Measurements from ENCODE around the gene HMMR.
"Not testable (repeated sequence)": the region's sequence is repeated elsewhere in the genome, so short reads cannot be mapped to it uniquely, and the experiment has no call there.

HMMR gene

GRCh38 chr5:163460562-163461171 is at the start of gene HMMR:
TSS of gene HMMR (plus strand) at chr5:163460632. CDS start at chr5:163460693, 61 bp downstream.
- Histone ChIP-seq H3K27me3 (replicated peaks; ENCODE audit: control insufficient read depth, insufficient read depth, low read length) (no peaks in the 10 kb centered on the region), H3K4me3 (ENCODE audit: low read length) (peak within 1 kb of the TSS; percentile 97), H3K9ac (ENCODE audit: low read length) (peak within 1 kb of the TSS; percentile 97), H3K4me1 (ENCODE audit: control insufficient read depth, insufficient read depth, low read length) (peaks cover 40% of the 10 kb centered on the region), H3K36me3 (ENCODE audit: control insufficient read depth, insufficient read depth, low read length, severe bottlenecking) (peaks cover 3% of the 10 kb centered on the region), H3K9me3 (ENCODE audit: control insufficient read depth, low read length) (no peaks in the 10 kb centered on the region)
- DNase-seq (ENCODE audit: low read depth): peak; percentile 59

- H3K27me3 ChIP-seq (replicated peaks; ENCODE audit: control insufficient read depth, insufficient read depth, low read length): peaks cover 37% of the 10 kb centered on the region
- not testable (repeated sequence) for DNase-seq (ENCODE audit: low read depth)
These were observed 44.8 kb upstream of the HMMR start for GRCh38 chr5:163415673-163416072.

GRCh38 chr5:163424836-163425235 is 35.6 kb upstream of the HMMR start:
- H3K9me3 ChIP-seq (ENCODE audit: control insufficient read depth, low read length): peaks cover 4% of the 10 kb centered on the region
- no peaks in the 10 kb centered on the region for H3K27me3 ChIP-seq (replicated peaks; ENCODE audit: control insufficient read depth, insufficient read depth, low read length)
- H3K36me3 ChIP-seq (ENCODE audit: control insufficient read depth, insufficient read depth, low read length, severe bottlenecking): no peaks in the 10 kb centered on the region
- no peak for DNase-seq (ENCODE audit: low read depth)
- H3K4me1 ChIP-seq (ENCODE audit: control insufficient read depth, insufficient read depth, low read length): no peaks in the 10 kb centered on the region
- H3K9ac ChIP-seq (ENCODE audit: low read length): no peak overlapping the region
- no peak overlapping the region for H3K4me3 ChIP-seq (ENCODE audit: low read length)

More at GRCh38 chr5:163415673-163416072, 44.8 kb upstream of the HMMR start:
- not testable (repeated sequence) for H3K4me1 ChIP-seq (ENCODE audit: control insufficient read depth, insufficient read depth, low read length); H3K9ac ChIP-seq (ENCODE audit: low read length); H3K9me3 ChIP-seq (ENCODE audit: control insufficient read depth, low read length); H3K36me3 ChIP-seq (ENCODE audit: control insufficient read depth, insufficient read depth, low read length, severe bottlenecking); H3K4me3 ChIP-seq (ENCODE audit: low read length)

GRCh38 chr5:163426128-163426527 is 34.3 kb upstream of the HMMR start:
- H3K36me3 ChIP-seq (ENCODE audit: control insufficient read depth, insufficient read depth, low read length, severe bottlenecking); H3K9ac ChIP-seq (ENCODE audit: low read length); DNase-seq (ENCODE audit: low read depth); H3K4me1 ChIP-seq (ENCODE audit: control insufficient read depth, insufficient read depth, low read length); H3K9me3 ChIP-seq (ENCODE audit: control insufficient read depth, low read length); H3K27me3 ChIP-seq (replicated peaks; ENCODE audit: control insufficient read depth, insufficient read depth, low read length); H3K4me3 ChIP-seq (ENCODE audit: low read length): not testable (repeated sequence)

GRCh38 chr5:163432544-163432943 is 27.9 kb upstream of the HMMR start:
- H3K9ac ChIP-seq (ENCODE audit: low read length): no peak overlapping the region
- H3K36me3 ChIP-seq (ENCODE audit: control insufficient read depth, insufficient read depth, low read length, severe bottlenecking): no peaks in the 10 kb centered on the region
- H3K9me3 ChIP-seq (ENCODE audit: control insufficient read depth, low read length): peaks cover 4% of the 10 kb centered on the region
- H3K4me3 ChIP-seq (ENCODE audit: low read length): no peak overlapping the region
- DNase-seq (ENCODE audit: low read depth): no peak
- H3K27me3 ChIP-seq (replicated peaks; ENCODE audit: control insufficient read depth, insufficient read depth, low read length): no peaks in the 10 kb centered on the region
- peaks cover 6% of the 10 kb centered on the region for H3K4me1 ChIP-seq (ENCODE audit: control insufficient read depth, insufficient read depth, low read length)

- H3K4me1 ChIP-seq (ENCODE audit: control insufficient read depth, insufficient read depth, low read length): peaks cover 6% of the 10 kb centered on the region
- no peaks in the 10 kb centered on the region for H3K27me3 ChIP-seq (replicated peaks; ENCODE audit: control insufficient read depth, insufficient read depth, low read length)
- H3K9me3 ChIP-seq (ENCODE audit: control insufficient read depth, low read length): no peaks in the 10 kb centered on the region
- no peaks in the 10 kb centered on the region for H3K36me3 ChIP-seq (ENCODE audit: control insufficient read depth, insufficient read depth, low read length, severe bottlenecking)
- DNase-seq (ENCODE audit: low read depth): no peak
- H3K9ac ChIP-seq (ENCODE audit: low read length): no peak overlapping the region
- no peak overlapping the region for H3K4me3 ChIP-seq (ENCODE audit: low read length)
These were observed 27.2 kb upstream of the HMMR start for GRCh38 chr5:163433271-163433670.

- Histone ChIP-seq H3K4me1 (ENCODE audit: control insufficient read depth, insufficient read depth, low read length) (peaks cover 13% of the 10 kb centered on the region), H3K27me3 (replicated peaks; ENCODE audit: control insufficient read depth, insufficient read depth, low read length) (no peaks in the 10 kb centered on the region), H3K36me3 (ENCODE audit: control insufficient read depth, insufficient read depth, low read length, severe bottlenecking) (peaks cover 4% of the 10 kb centered on the region), H3K9me3 (ENCODE audit: control insufficient read depth, low read length) (no peaks in the 10 kb centered on the region), H3K4me3 (ENCODE audit: low read length) (no peak overlapping the region), H3K9ac (ENCODE audit: low read length) (no peak overlapping the region)
- DNase-seq (ENCODE audit: low read depth): no peak
These were observed 26.0 kb upstream of the HMMR start for GRCh38 chr5:163434401-163434866.

GRCh38 chr5:163436515-163436914 is 23.9 kb upstream of the HMMR start:
- H3K9me3 ChIP-seq (ENCODE audit: control insufficient read depth, low read length): no peaks in the 10 kb centered on the region
- H3K9ac ChIP-seq (ENCODE audit: low read length): peak overlapping the region; percentile 98
- peak overlapping the region; percentile 86 for H3K4me3 ChIP-seq (ENCODE audit: low read length)
- H3K36me3 ChIP-seq (ENCODE audit: control insufficient read depth, insufficient read depth, low read length, severe bottlenecking): peaks cover 25% of the 10 kb centered on the region
- DNase-seq (ENCODE audit: low read depth): no peak
- peaks cover 34% of the 10 kb centered on the region for H3K4me1 ChIP-seq (ENCODE audit: control insufficient read depth, insufficient read depth, low read length)
- no peaks in the 10 kb centered on the region for H3K27me3 ChIP-seq (replicated peaks; ENCODE audit: control insufficient read depth, insufficient read depth, low read length)

GRCh38 chr5:163437011-163437308 is 23.5 kb upstream of the HMMR start:
- Histone ChIP-seq H3K27me3 (replicated peaks; ENCODE audit: control insufficient read depth, insufficient read depth, low read length) (no peaks in the 10 kb centered on the region), H3K4me3 (ENCODE audit: low read length) (peak overlapping the region; percentile 86), H3K36me3 (ENCODE audit: control insufficient read depth, insufficient read depth, low read length, severe bottlenecking) (peaks cover 29% of the 10 kb centered on the region), H3K4me1 (ENCODE audit: control insufficient read depth, insufficient read depth, low read length) (peaks cover 38% of the 10 kb centered on the region), H3K9ac (ENCODE audit: low read length) (peak overlapping the region; percentile 98), H3K9me3 (ENCODE audit: control insufficient read depth, low read length) (no peaks in the 10 kb centered on the region)
- no peak for DNase-seq (ENCODE audit: low read depth)

- Histone ChIP-seq H3K27me3 (replicated peaks; ENCODE audit: control insufficient read depth, insufficient read depth, low read length) (no peaks in the 10 kb centered on the region), H3K4me1 (ENCODE audit: control insufficient read depth, insufficient read depth, low read length) (peaks cover 38% of the 10 kb centered on the region)
These were observed 22.9 kb upstream of the HMMR start, which contains the start of gene CCNG1 for GRCh38 chr5:163437309-163438182. TSS of gene CCNG1 (plus strand) at chr5:163437595. CDS start at chr5:163439257, 1,662 bp downstream.

GRCh38 chr5:163439092-163439425 is 21.4 kb upstream of the HMMR start:
- Histone ChIP-seq H3K9me3 (ENCODE audit: control insufficient read depth, low read length) (no peaks in the 10 kb centered on the region), H3K36me3 (ENCODE audit: control insufficient read depth, insufficient read depth, low read length, severe bottlenecking) (peaks cover 49% of the 10 kb centered on the region), H3K27me3 (replicated peaks; ENCODE audit: control insufficient read depth, insufficient read depth, low read length) (no peaks in the 10 kb centered on the region), H3K4me3 (ENCODE audit: low read length) (peak overlapping the region; percentile 86), H3K4me1 (ENCODE audit: control insufficient read depth, insufficient read depth, low read length) (peaks cover 38% of the 10 kb centered on the region), H3K9ac (ENCODE audit: low read length) (peak overlapping the region; percentile 36)
- peak; percentile 59 for DNase-seq (ENCODE audit: low read depth)

More at GRCh38 chr5:163437309-163438182, 22.9 kb upstream of the HMMR start, which contains the start of gene CCNG1:
- no peaks in the 10 kb centered on the region for H3K9me3 ChIP-seq (ENCODE audit: control insufficient read depth, low read length)
- H3K36me3 ChIP-seq (ENCODE audit: control insufficient read depth, insufficient read depth, low read length, severe bottlenecking): peaks cover 35% of the 10 kb centered on the region
- peak within 1 kb of the TSS; percentile 98 for H3K9ac ChIP-seq (ENCODE audit: low read length)
- DNase-seq (ENCODE audit: low read depth): peak; percentile 99
- peak within 1 kb of the TSS; percentile 86 for H3K4me3 ChIP-seq (ENCODE audit: low read length)
